ENCODE measurements around the gene KCNQ1OT1. TPM values are rescaled to one million over a fixed set of nuclear protein-coding genes. Genes with fewer than 3 reads are reported as not detected.

The KCNQ1OT1 gene
- total RNA-seq, 1 donor from 2014 or later = 0.54 TPM

DNA sequence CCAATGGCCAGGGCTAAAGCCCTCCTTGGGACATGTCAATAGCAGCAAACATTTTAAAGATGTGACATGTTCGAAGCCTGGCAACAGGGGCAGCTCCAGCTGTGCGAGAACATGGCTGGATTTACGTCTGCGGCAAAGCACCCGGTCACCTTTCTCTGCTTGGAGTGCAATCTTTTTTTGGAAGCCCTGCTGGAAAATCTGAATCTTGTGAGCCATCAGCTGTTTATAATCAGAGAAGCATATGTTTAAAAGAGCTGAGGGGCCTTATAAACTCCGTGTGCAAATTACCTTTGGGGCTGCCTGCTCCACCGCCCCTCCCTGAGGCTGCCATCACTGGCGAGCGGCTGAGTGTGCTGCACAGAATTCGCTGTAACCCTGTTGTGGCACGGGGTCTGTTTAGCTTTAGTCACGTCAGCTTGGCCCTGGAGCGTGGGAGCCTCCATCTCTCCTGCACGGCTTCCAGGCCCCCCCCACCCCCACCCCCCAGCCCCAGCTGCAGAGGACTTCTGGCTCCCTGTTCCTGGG is 9.0 kb upstream of the KCNQ1OT1 start:
- H3K27me3 ChIP-seq (ENCODE audit: control insufficient read depth, insufficient read depth, low read length) = peaks cover 6% of the 10 kb centered on the region
- TF ChIP-seq, protein P1, sequence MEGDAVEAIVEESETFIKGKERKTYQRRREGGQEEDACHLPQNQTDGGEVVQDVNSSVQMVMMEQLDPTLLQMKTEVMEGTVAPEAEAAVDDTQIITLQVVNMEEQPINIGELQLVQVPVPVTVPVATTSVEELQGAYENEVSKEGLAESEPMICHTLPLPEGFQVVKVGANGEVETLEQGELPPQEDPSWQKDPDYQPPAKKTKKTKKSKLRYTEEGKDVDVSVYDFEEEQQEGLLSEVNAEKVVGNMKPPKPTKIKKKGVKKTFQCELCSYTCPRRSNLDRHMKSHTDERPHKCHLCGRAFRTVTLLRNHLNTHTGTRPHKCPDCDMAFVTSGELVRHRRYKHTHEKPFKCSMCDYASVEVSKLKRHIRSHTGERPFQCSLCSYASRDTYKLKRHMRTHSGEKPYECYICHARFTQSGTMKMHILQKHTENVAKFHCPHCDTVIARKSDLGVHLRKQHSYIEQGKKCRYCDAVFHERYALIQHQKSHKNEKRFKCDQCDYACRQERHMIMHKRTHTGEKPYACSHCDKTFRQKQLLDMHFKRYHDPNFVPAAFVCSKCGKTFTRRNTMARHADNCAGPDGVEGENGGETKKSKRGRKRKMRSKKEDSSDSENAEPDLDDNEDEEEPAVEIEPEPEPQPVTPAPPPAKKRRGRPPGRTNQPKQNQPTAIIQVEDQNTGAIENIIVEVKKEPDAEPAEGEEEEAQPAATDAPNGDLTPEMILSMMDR (IDR thresholded peaks at IDR 0.05; ENCODE audit: insufficient read depth, low read length, poor library complexity, severe bottlenecking) = no peak
- no peak for DNase-seq (ENCODE audit: low read depth)
- H3K4me3 ChIP-seq (ENCODE audit: low read depth, low read length) = no peak overlapping the region
- no peaks in the 10 kb centered on the region for H3K36me3 ChIP-seq (ENCODE audit: control insufficient read depth, insufficient read depth, low read length)

DNA sequence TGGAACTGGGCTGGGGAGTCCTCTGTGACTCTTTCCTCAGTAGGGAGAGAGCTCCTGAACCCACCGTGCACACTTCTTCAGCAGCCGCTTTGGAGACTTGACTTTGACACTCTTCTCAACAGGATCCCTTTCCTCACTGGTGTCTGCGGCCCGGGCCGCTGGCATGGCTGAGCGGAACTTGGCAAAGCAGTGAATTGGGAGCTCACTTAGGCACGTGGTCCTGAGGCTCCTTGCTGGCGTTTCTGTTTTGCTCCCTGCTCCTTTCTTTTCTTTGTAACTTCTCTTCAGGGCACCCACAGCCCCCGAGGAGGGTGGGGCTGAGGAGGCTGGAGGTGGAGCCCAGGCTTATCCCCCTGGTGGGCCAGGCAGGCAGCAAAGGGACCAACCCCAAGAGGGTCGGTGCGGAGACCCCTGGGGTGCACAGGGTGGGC is 8.4 kb upstream of the KCNQ1OT1 start:
- no peak for DNase-seq (ENCODE audit: low read depth)
- Histone ChIP-seq H3K27me3 (ENCODE audit: control insufficient read depth, insufficient read depth, low read length) (peaks cover 6% of the 10 kb centered on the region), H3K4me3 (ENCODE audit: low read depth, low read length) (no peak overlapping the region), H3K36me3 (ENCODE audit: control insufficient read depth, insufficient read depth, low read length) (no peaks in the 10 kb centered on the region)
- TF ChIP-seq, protein P1 (IDR thresholded peaks at IDR 0.05; ENCODE audit: insufficient read depth, low read length, poor library complexity, severe bottlenecking) = no peak

DNA sequence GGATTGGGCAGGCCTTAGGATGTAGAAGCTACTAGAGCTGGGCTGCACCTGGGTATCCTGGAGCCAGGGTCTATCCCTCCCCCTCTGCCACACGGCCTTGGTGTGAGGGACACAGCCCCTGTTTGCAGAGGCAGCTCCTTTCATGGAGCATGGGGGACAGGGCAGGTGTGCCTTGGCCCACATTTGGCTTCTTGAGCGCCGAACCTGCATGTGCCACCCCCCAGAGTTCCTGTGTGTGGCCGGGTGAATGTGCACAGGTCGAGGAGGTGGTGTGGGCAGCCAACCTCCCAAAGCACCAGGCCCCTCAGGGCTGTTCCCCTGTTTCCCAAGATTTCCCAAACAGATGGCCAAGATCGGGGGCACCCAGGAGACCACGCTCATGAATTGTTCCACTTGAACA is 7.9 kb upstream of the KCNQ1OT1 start:
- H3K36me3 ChIP-seq (ENCODE audit: control insufficient read depth, insufficient read depth, low read length) = no peaks in the 10 kb centered on the region
- no peak overlapping the region for H3K4me3 ChIP-seq (ENCODE audit: low read depth, low read length)
- DNase-seq (ENCODE audit: low read depth) = no peak
- peaks cover 6% of the 10 kb centered on the region for H3K27me3 ChIP-seq (ENCODE audit: control insufficient read depth, insufficient read depth, low read length)
- TF ChIP-seq, protein P1 (IDR thresholded peaks at IDR 0.05; ENCODE audit: insufficient read depth, low read length, poor library complexity, severe bottlenecking) = no peak

DNA sequence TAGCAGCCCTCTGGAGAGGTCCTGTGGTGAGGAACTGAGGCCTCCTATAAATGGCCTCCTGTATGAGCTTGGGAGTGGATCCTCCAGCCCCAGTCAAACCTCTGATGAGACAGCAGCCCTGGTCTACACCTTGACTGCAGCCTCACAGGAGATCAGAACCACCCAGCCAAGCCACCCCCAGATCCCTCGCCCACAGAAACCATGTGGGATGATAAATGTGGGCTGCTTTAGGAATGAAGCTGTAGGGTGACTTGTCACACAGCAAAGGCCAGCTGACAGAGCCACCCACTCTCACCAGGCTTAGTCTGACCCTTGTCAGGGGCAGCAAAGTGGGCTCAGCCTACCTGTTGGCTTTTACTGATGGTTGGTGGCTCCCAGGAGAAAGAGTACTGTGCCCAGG is 6.5 kb upstream of the KCNQ1OT1 start:
- no peak for DNase-seq (ENCODE audit: low read depth)
- no peaks in the 10 kb centered on the region for H3K36me3 ChIP-seq (ENCODE audit: control insufficient read depth, insufficient read depth, low read length)
- no peak overlapping the region for H3K4me3 ChIP-seq (ENCODE audit: low read depth, low read length)
- TF ChIP-seq, protein P1 (IDR thresholded peaks at IDR 0.05; ENCODE audit: insufficient read depth, low read length, poor library complexity, severe bottlenecking) = no peak
- peaks cover 6% of the 10 kb centered on the region for H3K27me3 ChIP-seq (ENCODE audit: control insufficient read depth, insufficient read depth, low read length)

DNA sequence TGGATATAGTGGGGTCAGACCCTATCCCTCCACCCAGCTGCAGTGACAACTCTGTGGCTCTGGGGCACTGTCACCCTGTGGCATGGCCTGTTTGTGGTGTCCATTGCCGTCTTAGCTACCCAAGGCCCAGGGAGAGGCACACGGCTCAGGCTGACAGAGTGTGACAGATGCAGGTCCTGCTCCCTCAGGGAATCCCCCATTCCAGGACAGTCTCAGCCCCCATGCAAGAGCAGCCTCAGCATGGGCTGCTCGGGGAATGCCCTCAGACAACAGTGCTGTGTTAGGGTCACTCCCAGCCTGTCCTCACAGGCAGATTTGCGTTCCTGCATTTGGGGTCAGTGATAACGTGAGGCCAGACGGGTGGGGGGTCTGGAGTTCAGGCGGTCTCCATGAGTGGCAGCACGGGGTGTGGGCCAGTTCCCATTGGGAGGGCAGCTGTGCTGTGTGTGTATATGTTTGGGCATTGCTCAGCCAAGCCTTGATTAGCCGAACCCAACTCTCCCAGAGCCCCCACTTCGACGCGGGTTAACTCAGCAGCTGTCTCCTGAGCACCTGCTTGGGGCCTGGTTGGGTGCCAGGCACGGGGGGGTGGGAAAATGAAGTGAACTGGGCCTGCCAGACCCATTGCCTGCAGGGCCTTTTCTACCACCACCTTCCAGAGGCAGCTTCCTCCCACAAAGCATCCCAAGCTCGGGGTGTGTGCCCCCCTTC is 5.3 kb upstream of the KCNQ1OT1 start:
- Histone ChIP-seq H3K36me3 (ENCODE audit: control insufficient read depth, insufficient read depth, low read length) (no peaks in the 10 kb centered on the region), H3K4me3 (ENCODE audit: low read depth, low read length) (no peak overlapping the region), H3K27me3 (ENCODE audit: control insufficient read depth, insufficient read depth, low read length) (peaks cover 6% of the 10 kb centered on the region)
- TF ChIP-seq, protein P1 (IDR thresholded peaks at IDR 0.05; ENCODE audit: insufficient read depth, low read length, poor library complexity, severe bottlenecking) = no peak
- no peak for DNase-seq (ENCODE audit: low read depth)

DNA sequence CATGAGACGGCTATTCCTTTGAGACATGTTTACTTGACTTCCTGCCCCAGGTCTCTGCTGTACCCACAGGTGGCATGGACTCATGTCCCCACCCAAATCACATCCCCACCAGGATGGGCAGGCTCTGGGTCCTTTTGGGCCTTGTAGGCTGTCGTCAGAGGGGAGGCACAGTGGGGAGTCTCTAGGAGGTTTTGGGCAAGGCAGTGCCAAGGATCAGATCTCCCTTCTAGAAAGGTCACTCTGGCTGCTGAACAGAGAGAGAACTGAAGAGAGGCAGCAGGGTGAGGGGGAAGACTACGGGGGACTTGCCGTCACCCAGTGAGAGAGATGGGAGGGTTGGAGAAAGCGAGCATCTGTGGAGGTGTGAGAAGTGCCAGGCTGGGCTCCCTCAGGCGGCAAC is 4.6 kb upstream of the KCNQ1OT1 start:
- TF ChIP-seq, protein P1 (IDR thresholded peaks at IDR 0.05; ENCODE audit: insufficient read depth, low read length, poor library complexity, severe bottlenecking) = no peak
- peaks cover 6% of the 10 kb centered on the region for H3K27me3 ChIP-seq (ENCODE audit: control insufficient read depth, insufficient read depth, low read length)
- H3K4me3 ChIP-seq (ENCODE audit: low read depth, low read length) = no peak overlapping the region
- no peaks in the 10 kb centered on the region for H3K36me3 ChIP-seq (ENCODE audit: control insufficient read depth, insufficient read depth, low read length)
- no peak for DNase-seq (ENCODE audit: low read depth)

Measured in kidney epithelial cell (primary cell).